Sigmoid colon (tissue), 4 donors: ENCODE results near the gene REEP3.

Experiments
- CTCF ChIP-seq, 4 experiments: fragments of 450-650 bp in 3 of 4; fragments of 200-600 bp in 1 of 4; IDR thresholded peaks; one replicate each; pipeline ENCODE4 v1.5.1; 2016 to 2019; ENCODE audit warnings: antibody characterized with exemption in 4 of 4, mild to moderate bottlenecking in 3 of 4, moderate library complexity in 2 of 4
- EP300 ChIP-seq, 4 donors: sonication (generic); formaldehyde crosslinking; IDR thresholded peaks; one replicate each; pipeline ENCODE4 v1.6.1; 2017; ENCODE audit warnings: antibody characterized with exemption in 4 of 4

- no peak for TF ChIP-seq EP300 (IDR thresholded peaks at IDR 0.05)
- no peak for TF ChIP-seq CTCF (IDR thresholded peaks at IDR 0.05)
Measured at GRCh38 chr10:63504145-63504881, 16.9 kb upstream of the REEP3 start.
